Activated T-cell treated with anti-CD3 and anti-CD28 coated beads, Interleukin-2, amount 50 U/mL, for 24 hours (primary cell): ENCODE results near the gene PITPNC1.
"Not testable (repeated sequence)": the region's sequence is repeated elsewhere in the genome, so short reads cannot be mapped to it uniquely, and the experiment has no call there.

Experiments used
- DNase-seq: peaks from one replicate; pipeline ENCODE4 v3.0.0-alpha.2; 2020
- H3K27ac Mint-ChIP-seq: 2 replicates; pipeline ENCODE4 v1.8.0; 2020; ENCODE audit warnings: mild to moderate bottlenecking, mixed read lengths
- H3K27me3 Mint-ChIP-seq: 2 replicates; pipeline ENCODE4 v1.8.0; 2020; ENCODE audit warnings: mixed read lengths
- H3K36me3 Mint-ChIP-seq: 2 replicates; pipeline ENCODE4 v1.8.0; 2020; ENCODE audit warnings: low read depth, mixed read lengths
- H3K4me1 Mint-ChIP-seq: 2 replicates; pipeline ENCODE4 v1.8.0; 2020; ENCODE audit warnings: low read depth, mixed read lengths
- H3K4me3 Mint-ChIP-seq: 2 replicates; pipeline ENCODE4 v1.8.0; 2020; ENCODE audit warnings: mild to moderate bottlenecking, moderate library complexity, mixed read lengths
- H3K9me3 Mint-ChIP-seq: 2 replicates; pipeline ENCODE4 v1.8.0; 2020; ENCODE audit warnings: mixed read lengths

PITPNC1 gene

GRCh38 chr17:67680445-67681224, 303.6 kb downstream of the PITPNC1 start:
- peaks cover 45% of the 10 kb centered on the region for H3K36me3 Mint-ChIP-seq
- DNase-seq = no peak
- no peak overlapping the region for H3K4me3 Mint-ChIP-seq

GRCh38 chr17:67682196-67682595, 305.1 kb downstream of the PITPNC1 start:
- Mint-ChIP-seq H3K27me3 (no peaks in the 10 kb centered on the region), H3K27ac (peak overlapping the region; percentile 51), H3K4me1 (peaks cover 23% of the 10 kb centered on the region), H3K4me3 (no peak overlapping the region), H3K9me3 (no peaks in the 10 kb centered on the region), H3K36me3 (peaks cover 38% of the 10 kb centered on the region)
- DNase-seq = no peak

More at GRCh38 chr17:67680445-67681224, 303.6 kb downstream of the PITPNC1 start:
- H3K4me1 Mint-ChIP-seq = peaks cover 21% of the 10 kb centered on the region
- H3K9me3 Mint-ChIP-seq = no peaks in the 10 kb centered on the region
- peak overlapping the region; percentile 46 for H3K27ac Mint-ChIP-seq
- no peaks in the 10 kb centered on the region for H3K27me3 Mint-ChIP-seq

GRCh38 chr17:67685351-67685750, 308.3 kb downstream of the PITPNC1 start:
- peaks cover 25% of the 10 kb centered on the region for H3K36me3 Mint-ChIP-seq
- no peaks in the 10 kb centered on the region for H3K9me3 Mint-ChIP-seq
- no peaks in the 10 kb centered on the region for H3K27me3 Mint-ChIP-seq
- DNase-seq = no peak
- peaks cover 12% of the 10 kb centered on the region for H3K4me1 Mint-ChIP-seq
- no peak overlapping the region for H3K4me3 Mint-ChIP-seq
- peak overlapping the region; percentile 75 for H3K27ac Mint-ChIP-seq

- H3K27me3 Mint-ChIP-seq = no peaks in the 10 kb centered on the region
- no peaks in the 10 kb centered on the region for H3K9me3 Mint-ChIP-seq
- no peak for DNase-seq
- H3K36me3 Mint-ChIP-seq = peaks cover 18% of the 10 kb centered on the region
- H3K27ac Mint-ChIP-seq = peak overlapping the region; percentile 38
- H3K4me1 Mint-ChIP-seq = peaks cover 5% of the 10 kb centered on the region
- no peak overlapping the region for H3K4me3 Mint-ChIP-seq
These were observed 309.2 kb downstream of the PITPNC1 start for GRCh38 chr17:67686241-67686640.

- Mint-ChIP-seq H3K9me3 (no peaks in the 10 kb centered on the region), H3K4me3 (no peak overlapping the region), H3K27me3 (no peaks in the 10 kb centered on the region), H3K27ac (no peak overlapping the region), H3K36me3 (peaks cover 23% of the 10 kb centered on the region), H3K4me1 (peaks cover 5% of the 10 kb centered on the region)
- no peak for DNase-seq
These were observed 310.4 kb downstream of the PITPNC1 start for GRCh38 chr17:67687511-67687910.

- H3K4me3 Mint-ChIP-seq = no peak overlapping the region
- H3K9me3 Mint-ChIP-seq = no peaks in the 10 kb centered on the region
- H3K36me3 Mint-ChIP-seq = peaks cover 36% of the 10 kb centered on the region
- H3K27ac Mint-ChIP-seq = no peak overlapping the region
- H3K27me3 Mint-ChIP-seq = no peaks in the 10 kb centered on the region
- DNase-seq = no peak
- H3K4me1 Mint-ChIP-seq = peaks cover 5% of the 10 kb centered on the region
These were observed 312.6 kb downstream of the PITPNC1 start for GRCh38 chr17:67689534-67690177.

GRCh38 chr17:67693811-67694210, 316.7 kb downstream of the PITPNC1 start:
- Mint-ChIP-seq H3K4me1 (peaks cover 4% of the 10 kb centered on the region), H3K36me3 (peaks cover 30% of the 10 kb centered on the region), H3K27ac (no peak overlapping the region), H3K4me3 (no peak overlapping the region), H3K9me3 (no peaks in the 10 kb centered on the region), H3K27me3 (no peaks in the 10 kb centered on the region)
- DNase-seq = no peak

GRCh38 chr17:67696347-67696746, 319.3 kb downstream of the PITPNC1 start:
- H3K27me3 Mint-ChIP-seq = no peaks in the 10 kb centered on the region
- H3K9me3 Mint-ChIP-seq = no peaks in the 10 kb centered on the region
- H3K4me1 Mint-ChIP-seq = no peaks in the 10 kb centered on the region
- no peak for DNase-seq
- peaks cover 29% of the 10 kb centered on the region for H3K36me3 Mint-ChIP-seq
- no peak overlapping the region for H3K4me3 Mint-ChIP-seq
- H3K27ac Mint-ChIP-seq = no peak overlapping the region

GRCh38 chr17:67696853-67697498, 319.9 kb downstream of the PITPNC1 start:
- Mint-ChIP-seq H3K36me3 (peaks cover 25% of the 10 kb centered on the region), H3K4me3 (no peak overlapping the region), H3K27me3 (no peaks in the 10 kb centered on the region), H3K27ac (no peak overlapping the region), H3K4me1 (no peaks in the 10 kb centered on the region), H3K9me3 (no peaks in the 10 kb centered on the region)
- DNase-seq = no peak

- Mint-ChIP-seq H3K27ac (no peak overlapping the region), H3K4me3 (no peak overlapping the region), H3K4me1 (no peaks in the 10 kb centered on the region), H3K9me3 (no peaks in the 10 kb centered on the region), H3K27me3 (no peaks in the 10 kb centered on the region), H3K36me3 (peaks cover 3% of the 10 kb centered on the region)
- no peak for DNase-seq
These were observed 323.1 kb downstream of the PITPNC1 start for GRCh38 chr17:67700037-67700724.

- Mint-ChIP-seq H3K9me3 (no peaks in the 10 kb centered on the region), H3K4me3 (no peak overlapping the region), H3K36me3 (peaks cover 3% of the 10 kb centered on the region), H3K27me3 (no peaks in the 10 kb centered on the region), H3K4me1 (no peaks in the 10 kb centered on the region), H3K27ac (no peak overlapping the region)
- DNase-seq = no peak
These were observed 323.6 kb downstream of the PITPNC1 start for GRCh38 chr17:67700725-67701119.

GRCh38 chr17:67702861-67703260, 325.8 kb downstream of the PITPNC1 start:
- H3K9me3 Mint-ChIP-seq, H3K27me3 Mint-ChIP-seq, H3K4me3 Mint-ChIP-seq, H3K4me1 Mint-ChIP-seq, H3K27ac Mint-ChIP-seq, DNase-seq, H3K36me3 Mint-ChIP-seq: not testable (repeated sequence)

GRCh38 chr17:67707442-67707841, 330.4 kb downstream of the PITPNC1 start:
- DNase-seq = no peak
- no peak overlapping the region for H3K4me3 Mint-ChIP-seq
- peaks cover 5% of the 10 kb centered on the region for H3K27me3 Mint-ChIP-seq
- H3K36me3 Mint-ChIP-seq = no peaks in the 10 kb centered on the region
- no peak overlapping the region for H3K27ac Mint-ChIP-seq
- H3K4me1 Mint-ChIP-seq = no peaks in the 10 kb centered on the region
- no peaks in the 10 kb centered on the region for H3K9me3 Mint-ChIP-seq

- DNase-seq = no peak
- H3K27me3 Mint-ChIP-seq = peaks cover 5% of the 10 kb centered on the region
- no peak overlapping the region for H3K27ac Mint-ChIP-seq
- H3K4me3 Mint-ChIP-seq = no peak overlapping the region
- H3K36me3 Mint-ChIP-seq = no peaks in the 10 kb centered on the region
- H3K4me1 Mint-ChIP-seq = no peaks in the 10 kb centered on the region
- H3K9me3 Mint-ChIP-seq = no peaks in the 10 kb centered on the region
These were observed 331.3 kb downstream of the PITPNC1 start for GRCh38 chr17:67708378-67708777.
